A673 (cell line): ENCODE results near the gene PAF1. TPM values are rescaled to one million over a fixed set of nuclear protein-coding genes. Genes with fewer than 3 reads are reported as not detected.

ENCODE experiments used
- BruUV-seq: library from RNA; stranded (reverse); fragments of 400-500 nt; replicated peaks from 2 replicates; lab custom pipeline; 2021; lab: Mats Ljungman, UMichigan
- CTCF ChIA-PET: fragments of 300-600 bp; sonication (Branson Sonifier 250); formaldehyde crosslinking; loops from one replicate; lab custom pipeline; 2022; ENCODE audit warnings: antibody characterized with exemption; lab: Charles Lee
- POLR2A ChIA-PET: fragments of 300-600 bp; sonication (Branson Sonifier 250); formaldehyde crosslinking; loops from one replicate; lab custom pipeline; 2022; ENCODE audit warnings: antibody characterized with exemption; ENCODE audit not compliant: low non-redundant PET; lab: Charles Lee
- DNase-seq: peaks from one replicate; pipeline ENCODE4 v3.0.0-alpha.2; 2015; ENCODE audit warnings: low spot score
- H3K27ac ChIP-seq: fragments of 200-600 bp; sonication (generic); 2 replicates; pipeline ENCODE4 v1.5.1; 2016; ENCODE audit warnings: mixed run types, low read depth, mild to moderate bottlenecking, mixed read lengths, antibody characterized with exemption, low read length; ENCODE audit not compliant: poor library complexity, severe bottlenecking
- H3K27me3 ChIP-seq: fragments of 200-600 bp; sonication (generic); replicated peaks from 2 replicates; pipeline ENCODE4 v1.6.1; 2017; ENCODE audit warnings: mixed run types, low read depth, mild to moderate bottlenecking, mixed read lengths, antibody characterized with exemption, low read length; ENCODE audit not compliant: insufficient read depth, poor library complexity
- H3K36me3 ChIP-seq: fragments of 200-600 bp; sonication (generic); 2 replicates; pipeline ENCODE4 v1.6.1; 2016; ENCODE audit warnings: mixed run types, mild to moderate bottlenecking, mixed read lengths, antibody characterized with exemption, low read length; ENCODE audit not compliant: insufficient read depth, poor library complexity, severe bottlenecking
- H3K4me1 ChIP-seq: fragments of 200-600 bp; sonication (generic); 2 replicates; pipeline ENCODE4 v1.6.1; 2017; ENCODE audit warnings: mixed run types, mild to moderate bottlenecking, mixed read lengths, antibody characterized with exemption, low read length; ENCODE audit not compliant: insufficient read depth, poor library complexity, severe bottlenecking
- H3K4me3 ChIP-seq: fragments of 200-600 bp; sonication (generic); 2 replicates; pipeline ENCODE4 v1.5.1; 2016; ENCODE audit warnings: low read depth, mixed run types, mild to moderate bottlenecking, mixed read lengths, low read length; ENCODE audit not compliant: poor library complexity, severe bottlenecking
- H3K9me3 ChIP-seq: fragments of 200-600 bp; sonication (generic); 2 replicates; pipeline ENCODE4 v1.6.1; 2016; ENCODE audit warnings: mixed run types, low read depth, mild to moderate bottlenecking, mixed read lengths, antibody characterized with exemption, low read length; ENCODE audit not compliant: poor library complexity, severe bottlenecking
- EZH2 ChIP-seq: fragments of 200-600 bp; sonication (generic); IDR thresholded peaks from 2 replicates; pipeline ENCODE4 v1.6.1; 2017; ENCODE audit warnings: borderline replicate concordance, low read depth, mild to moderate bottlenecking, mixed read lengths, antibody characterized with exemption, low read length; ENCODE audit not compliant: poor library complexity, severe bottlenecking
- intact Hi-C: fragments of 100-400 bp; cut with micrococcal nuclease; formaldehyde crosslinking; loops from one replicate; pipeline ENCODE4 v1.10.0; 2022; ENCODE audit not compliant: unreplicated experiment
- total RNA-seq: library from RNA; stranded (reverse); gene quantifications from 2 replicates; pipeline ENCODE4 v1.2.3, GENCODE V29; 2021
- TF ChIP-seq, protein P1 (sequence below): fragments of 300-800, 200-600 bp; sonication (generic); conservative IDR thresholded peaks from 2 replicates; pipeline ENCODE4 v1.5.1; 2017; ENCODE audit warnings: low read depth, mild to moderate bottlenecking, antibody characterized with exemption, low read length, moderate library complexity, mixed read lengths

Gene PAF1
- total RNA-seq, 1 experiment from 2014 or later, result 70.2 TPM

DNA sequence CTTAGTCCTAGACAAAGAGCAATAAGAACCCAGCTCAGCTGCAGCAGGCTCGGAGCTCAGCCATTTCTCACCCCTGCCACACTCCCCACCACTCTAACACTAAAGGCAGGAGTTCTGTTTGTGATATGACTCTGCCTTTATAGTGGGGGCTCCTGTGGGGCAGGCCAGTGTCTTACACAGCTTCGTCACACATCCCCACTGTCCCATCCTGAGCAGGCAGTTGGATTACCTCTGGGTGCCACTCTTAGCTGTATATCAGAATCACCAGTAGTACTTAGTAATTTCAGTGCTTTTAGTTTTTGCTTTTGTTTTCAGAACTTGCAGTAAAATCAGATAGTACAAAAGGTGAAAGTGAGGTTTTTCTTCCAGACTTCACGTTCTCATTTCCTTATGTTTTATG, 31.9 kb downstream of the PAF1 start:
- Histone ChIP-seq H3K9me3 (no peaks in the 10 kb centered on the region), H3K27ac (no peak overlapping the region), H3K4me1 (peaks cover 13% of the 10 kb centered on the region), H3K27me3 (no peaks in the 10 kb centered on the region), H3K36me3 (peaks cover 71% of the 10 kb centered on the region), H3K4me3 (no peak overlapping the region)
- TF ChIP-seq, protein P1, sequence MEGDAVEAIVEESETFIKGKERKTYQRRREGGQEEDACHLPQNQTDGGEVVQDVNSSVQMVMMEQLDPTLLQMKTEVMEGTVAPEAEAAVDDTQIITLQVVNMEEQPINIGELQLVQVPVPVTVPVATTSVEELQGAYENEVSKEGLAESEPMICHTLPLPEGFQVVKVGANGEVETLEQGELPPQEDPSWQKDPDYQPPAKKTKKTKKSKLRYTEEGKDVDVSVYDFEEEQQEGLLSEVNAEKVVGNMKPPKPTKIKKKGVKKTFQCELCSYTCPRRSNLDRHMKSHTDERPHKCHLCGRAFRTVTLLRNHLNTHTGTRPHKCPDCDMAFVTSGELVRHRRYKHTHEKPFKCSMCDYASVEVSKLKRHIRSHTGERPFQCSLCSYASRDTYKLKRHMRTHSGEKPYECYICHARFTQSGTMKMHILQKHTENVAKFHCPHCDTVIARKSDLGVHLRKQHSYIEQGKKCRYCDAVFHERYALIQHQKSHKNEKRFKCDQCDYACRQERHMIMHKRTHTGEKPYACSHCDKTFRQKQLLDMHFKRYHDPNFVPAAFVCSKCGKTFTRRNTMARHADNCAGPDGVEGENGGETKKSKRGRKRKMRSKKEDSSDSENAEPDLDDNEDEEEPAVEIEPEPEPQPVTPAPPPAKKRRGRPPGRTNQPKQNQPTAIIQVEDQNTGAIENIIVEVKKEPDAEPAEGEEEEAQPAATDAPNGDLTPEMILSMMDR, result no peak
- no peak for TF ChIP-seq EZH2
- CTCF ChIA-PET, result no interaction called here
- POLR2A ChIA-PET, result no interaction called here
- no TSS peak for BruUV-seq
- DNase-seq, result no peak
- intact Hi-C loops, result no loop called here

DNA sequence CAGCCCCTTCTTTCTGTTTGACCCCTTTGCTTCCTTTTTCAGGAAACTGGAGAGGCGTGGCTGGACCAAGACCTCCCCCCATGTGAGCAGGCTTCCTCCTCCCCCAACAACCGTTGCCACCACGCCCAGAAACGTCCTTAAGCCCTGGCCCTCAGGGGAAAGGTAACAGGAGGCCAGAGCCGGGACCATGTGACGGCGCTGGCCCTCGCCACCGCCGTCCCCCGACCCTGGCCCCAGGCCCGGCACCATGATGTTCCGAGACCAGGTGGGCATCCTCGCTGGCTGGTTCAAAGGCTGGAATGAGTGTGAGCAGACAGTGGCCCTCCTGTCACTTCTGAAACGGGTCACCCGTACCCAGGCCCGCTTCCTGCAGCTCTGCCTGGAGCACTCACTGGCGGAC, 34.3 kb downstream of the PAF1 start:
- BruUV-seq, result no TSS peak
- Histone ChIP-seq H3K36me3 (peaks cover 85% of the 10 kb centered on the region), H3K4me3 (no peak overlapping the region), H3K9me3 (no peaks in the 10 kb centered on the region), H3K27me3 (no peaks in the 10 kb centered on the region), H3K4me1 (no peaks in the 10 kb centered on the region), H3K27ac (no peak overlapping the region)
- intact Hi-C loops, result no loop called here
- no peak for TF ChIP-seq EZH2
- TF ChIP-seq, protein P1, result no peak
- POLR2A ChIA-PET, result no interaction called here
- DNase-seq, result no peak
- CTCF ChIA-PET, result no interaction called here

DNA sequence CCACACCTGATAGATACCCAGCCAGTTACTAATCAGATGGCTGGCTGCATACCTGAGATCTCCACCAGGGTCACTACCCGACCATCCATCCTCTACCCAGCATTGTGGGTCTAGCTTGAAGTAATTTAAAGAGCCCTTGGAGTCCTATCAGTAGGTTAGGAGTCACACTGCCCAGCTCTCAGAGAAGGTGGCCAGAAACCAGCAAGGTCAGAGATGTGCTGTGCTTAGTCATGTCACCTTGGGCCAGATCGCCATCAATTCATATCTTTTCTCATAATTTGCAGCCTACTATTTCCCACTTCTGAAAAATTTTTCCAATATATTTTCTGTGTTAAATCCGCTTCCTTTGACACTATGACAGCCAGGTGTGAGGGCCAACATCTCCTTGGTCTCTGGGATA, 34.8 kb downstream of the PAF1 start:
- no TSS peak for BruUV-seq
- Histone ChIP-seq H3K4me3 (no peak overlapping the region), H3K27ac (no peak overlapping the region), H3K9me3 (no peaks in the 10 kb centered on the region), H3K4me1 (no peaks in the 10 kb centered on the region), H3K27me3 (no peaks in the 10 kb centered on the region), H3K36me3 (peaks cover 89% of the 10 kb centered on the region)
- no peak for DNase-seq
- no peak for TF ChIP-seq EZH2
- TF ChIP-seq, protein P1, result no peak
- CTCF ChIA-PET, result no interaction called here
- POLR2A ChIA-PET, result no interaction called here
- intact Hi-C loops, result no loop called here
